KMS-11 (cell line): Measurements from ENCODE around the gene CGB8.
"Not testable (repeated sequence)": the region's sequence is repeated elsewhere in the genome, so short reads cannot be mapped to it uniquely, and the experiment has no call there.

ENCODE experiments used
- H2AFZ ChIP-seq: fragments of 200-600 bp; sonication (generic); 2 replicates; pipeline ENCODE4 v1.6.1; 2016; ENCODE audit warnings: antibody characterized with exemption, mixed run types, low read depth
- H3K27ac ChIP-seq: fragments of 200-600 bp; sonication (generic); 2 replicates; pipeline ENCODE4 v1.6.1; 2016; ENCODE audit warnings: mild to moderate bottlenecking, mixed run types
- H3K27me3 ChIP-seq: fragments of 200-600 bp; sonication (generic); 2 replicates; pipeline ENCODE4 v1.6.1; 2017; ENCODE audit warnings: mild to moderate bottlenecking, low read depth, mixed run types, moderate library complexity; ENCODE audit not compliant: insufficient read depth
- H3K36me3 ChIP-seq: fragments of 200-600 bp; sonication (generic); 2 replicates; pipeline ENCODE4 v1.6.1; 2017; ENCODE audit warnings: mild to moderate bottlenecking, mixed run types; ENCODE audit not compliant: insufficient read depth
- H3K4me1 ChIP-seq: fragments of 200-600 bp; sonication (generic); 2 replicates; pipeline ENCODE4 v1.6.1; 2016; ENCODE audit warnings: mild to moderate bottlenecking, low read depth, mixed run types; ENCODE audit not compliant: poor library complexity, severe bottlenecking
- H3K4me2 ChIP-seq: fragments of 200-600 bp; sonication (generic); 2 replicates; pipeline ENCODE4 v1.7.0; 2016; ENCODE audit warnings: mild to moderate bottlenecking, mixed run types
- H3K4me3 ChIP-seq: fragments of 200-600 bp; sonication (generic); IDR thresholded peaks from 2 replicates; pipeline ENCODE4 v1.6.1; 2017; ENCODE audit warnings: low read depth, low read length, mixed read lengths; ENCODE audit not compliant: insufficient read depth
- H3K79me2 ChIP-seq: fragments of 200-600 bp; sonication (generic); 2 replicates; pipeline ENCODE4 v1.6.1; 2016; ENCODE audit warnings: low read depth, mixed run types; ENCODE audit not compliant: insufficient read depth
- H3K9ac ChIP-seq: fragments of 200-600 bp; sonication (generic); 2 replicates; pipeline ENCODE4 v1.6.1; 2016; ENCODE audit warnings: mild to moderate bottlenecking, mixed run types
- H4K20me1 ChIP-seq: fragments of 200-600 bp; sonication (generic); 2 replicates; pipeline ENCODE4 v1.6.1; 2016; ENCODE audit warnings: mild to moderate bottlenecking, mixed run types; ENCODE audit not compliant: insufficient read depth
- CTCF ChIP-seq: fragments of 200-600 bp; sonication (generic); conservative IDR thresholded peaks from 2 replicates; pipeline ENCODE4 v1.6.1; 2017; ENCODE audit warnings: low read depth, mild to moderate bottlenecking, antibody characterized with exemption, low read length, moderate library complexity, mixed read lengths

Gene CGB8

GRCh38 chr19:49020931-49021895, 27.7 kb downstream of the CGB8 start:
- H2AFZ ChIP-seq, result no peak overlapping the region
- H3K4me2 ChIP-seq, result no peak overlapping the region
- no peak overlapping the region for H3K4me3 ChIP-seq
- H3K36me3 ChIP-seq, result no peaks in the 10 kb centered on the region
- no peak overlapping the region for H3K27ac ChIP-seq
- no peak overlapping the region for H3K9ac ChIP-seq
- H3K27me3 ChIP-seq, result peaks cover 33% of the 10 kb centered on the region
- H4K20me1 ChIP-seq, result no peaks in the 10 kb centered on the region
- TF ChIP-seq CTCF, result no peak
- H3K79me2 ChIP-seq, result no peaks in the 10 kb centered on the region
- H3K4me1 ChIP-seq, result no peaks in the 10 kb centered on the region

GRCh38 chr19:49020342-49020741, 28.6 kb downstream of the CGB8 start:
- Histone ChIP-seq H3K9ac (no peak overlapping the region), H3K27me3 (peaks cover 30% of the 10 kb centered on the region), H3K36me3 (no peaks in the 10 kb centered on the region), H2AFZ (no peak overlapping the region), H3K4me3 (no peak overlapping the region), H3K4me1 (no peaks in the 10 kb centered on the region), H3K79me2 (no peaks in the 10 kb centered on the region), H3K27ac (no peak overlapping the region), H4K20me1 (no peaks in the 10 kb centered on the region), H3K4me2 (no peak overlapping the region)
- no peak for TF ChIP-seq CTCF

- no peak for TF ChIP-seq CTCF
- Histone ChIP-seq H3K79me2 (no peaks in the 10 kb centered on the region), H4K20me1 (no peaks in the 10 kb centered on the region), H2AFZ (peak overlapping the region; percentile 41; the same call in 1 of the 2 replicates), H3K4me1 (no peaks in the 10 kb centered on the region), H3K27ac (no peak overlapping the region), H3K4me3 (no peak overlapping the region), H3K4me2 (peak overlapping the region; percentile 73), H3K9ac (no peak overlapping the region), H3K36me3 (no peaks in the 10 kb centered on the region), H3K27me3 (peaks cover 30% of the 10 kb centered on the region)
These were observed 29.5 kb downstream of the CGB8 start for GRCh38 chr19:49019242-49019932.

GRCh38 chr19:49018388-49019241, 30.3 kb downstream of the CGB8 start:
- not testable (repeated sequence) for H3K36me3 ChIP-seq, H3K4me3 ChIP-seq, H4K20me1 ChIP-seq, H3K9ac ChIP-seq, H3K4me1 ChIP-seq, H3K79me2 ChIP-seq, H3K27ac ChIP-seq
- peak overlapping the region; percentile 73 for H3K4me2 ChIP-seq
- H3K27me3 ChIP-seq, result peaks cover 30% of the 10 kb centered on the region
- peak overlapping the region; percentile 41; the same call in 1 of the 2 replicates for H2AFZ ChIP-seq
